Endothelial cell of umbilical vein (primary cell): ENCODE results near the gene CDK15. TPM values are rescaled to one million over a fixed set of nuclear protein-coding genes. Genes with fewer than 3 reads are reported as not detected.

ENCODE experiments used
- BruUV-seq: library from RNA; stranded (reverse); fragments of 400-500 nt; replicated peaks from 2 replicates; lab custom pipeline; 2021; lab: Mats Ljungman, UMichigan
- CTCF ChIA-PET: fragments of 300-600, 350-600 bp; sonication (Branson Sonifier 250); formaldehyde crosslinking; loops from one replicate; lab custom pipeline; 2021; ENCODE audit warnings: antibody characterized with exemption, inconsistent platforms; lab: Charles Lee
- POLR2A ChIA-PET: fragments of 300-600, 350-600 bp; sonication (Branson Sonifier 250); formaldehyde crosslinking; loops from one replicate; lab custom pipeline; 2021; ENCODE audit warnings: antibody characterized with exemption, inconsistent platforms; lab: Charles Lee
- DNase-seq: peaks from one replicate; pipeline ENCODE4 v3.0.0-alpha.2; 2011; ENCODE audit warnings: low read depth, low spot score
- FAIRE-seq: peaks from 2 replicates; lab custom pipeline; 2011; peaks lifted over from hg19 to GRCh38; lab: Jason Lieb, UNC
- H2AFZ ChIP-seq: 2 replicates; pipeline ENCODE4 v1.6.0; 2012; ENCODE audit warnings: low read depth, low read length, control low read depth, inconsistent platforms
- H3K27ac ChIP-seq: 2 replicates; pipeline ENCODE4 v1.5.1; 2011; ENCODE audit warnings: low read depth, mild to moderate bottlenecking, control low read depth, low read length, moderate library complexity; ENCODE audit not compliant: insufficient read depth
- H3K27me3 ChIP-seq, 2 experiments: 2 replicates each; pipeline versions ENCODE4 v1.6.0 to v1.6.1; 2011; ENCODE audit warnings: low read length in 2 of 2, mixed read lengths in 1 of 2; ENCODE audit not compliant: control insufficient read depth in 2 of 2, insufficient read depth in 2 of 2
- H3K36me3 ChIP-seq, 2 experiments: 2 replicates in 1 of 2; 3 replicates in 1 of 2; pipeline ENCODE4 v1.5.1; 2011; ENCODE audit warnings: low read length in 2 of 2, mild to moderate bottlenecking in 1 of 2, moderate library complexity in 1 of 2; ENCODE audit not compliant: control insufficient read depth in 2 of 2, insufficient read depth in 2 of 2; ENCODE audit errors: extremely low read depth in 1 of 2
- H3K4me1 ChIP-seq: 3 replicates; pipeline ENCODE4 v1.5.1; 2011; ENCODE audit warnings: mild to moderate bottlenecking, low read length; ENCODE audit not compliant: control insufficient read depth, insufficient read depth; ENCODE audit errors: extremely low read depth
- H3K4me2 ChIP-seq: 2 replicates; pipeline ENCODE4 v1.6.1; 2011; ENCODE audit warnings: low read length, control low read depth, mixed read lengths; ENCODE audit not compliant: insufficient read depth
- H3K4me3 ChIP-seq, 3 experiments: fragments of 200-600 bp in 1 of 3; sonication (generic), shearing (Covaris generic) in 1 of 3; replicated peaks in 1 of 3; 2 replicates each; pipeline ENCODE4 v1.5.1; 2011 to 2016; ENCODE audit warnings: control low read depth in 3 of 3, low read length in 3 of 3, mild to moderate bottlenecking in 2 of 3, inconsistent platforms in 1 of 3, low read depth in 1 of 3, moderate library complexity in 1 of 3; ENCODE audit not compliant: insufficient read depth in 1 of 3
- H3K79me2 ChIP-seq: 2 replicates; pipeline ENCODE4 v1.6.0; 2012; ENCODE audit warnings: low read length, inconsistent platforms; ENCODE audit not compliant: control insufficient read depth, insufficient read depth
- H3K9ac ChIP-seq: replicated peaks from 2 replicates; pipeline ENCODE3; 2011; ENCODE audit warnings: low read length, control low read depth; ENCODE audit not compliant: insufficient read depth; ENCODE audit errors: extremely low read depth
- H3K9me1 ChIP-seq: replicated peaks from 3 replicates; pipeline ENCODE4 v1.6.0; 2011; ENCODE audit warnings: mild to moderate bottlenecking, low read length; ENCODE audit not compliant: control insufficient read depth, insufficient read depth; ENCODE audit errors: extremely low read depth
- H3K9me3 ChIP-seq: replicated peaks from 2 replicates; pipeline ENCODE4 v1.5.1; 2012; ENCODE audit warnings: low read length, inconsistent platforms; ENCODE audit not compliant: control insufficient read depth, insufficient read depth
- H4K20me1 ChIP-seq: replicated peaks from 2 replicates; pipeline ENCODE3; 2011; ENCODE audit warnings: mild to moderate bottlenecking, low read length; ENCODE audit not compliant: control insufficient read depth, insufficient read depth; ENCODE audit errors: extremely low read depth
- EZH2 ChIP-seq: IDR thresholded peaks from 2 replicates; pipeline ENCODE4 v1.6.1; 2012; ENCODE audit warnings: borderline replicate concordance, low read depth, mild to moderate bottlenecking, moderate library complexity, low read length, inconsistent platforms; ENCODE audit not compliant: severe bottlenecking
- FOS ChIP-seq: IDR thresholded peaks from 2 replicates; pipeline ENCODE4 v1.6.1; 2011; ENCODE audit warnings: mild to moderate bottlenecking, low read length, moderate library complexity, borderline replicate concordance; ENCODE audit not compliant: insufficient read depth
- GATA2 ChIP-seq: IDR thresholded peaks from 2 replicates; pipeline ENCODE4 v1.7.0; 2011; ENCODE audit warnings: low read depth, mild to moderate bottlenecking, moderate library complexity, mixed read lengths, low read length; ENCODE audit not compliant: insufficient read length, insufficient read depth
- JUN ChIP-seq: IDR thresholded peaks from 2 replicates; pipeline ENCODE4 v1.6.1; 2011; ENCODE audit warnings: borderline replicate concordance, low read depth; ENCODE audit not compliant: insufficient read length, insufficient read depth
- MYC ChIP-seq: IDR thresholded peaks from one replicate; pipeline ENCODE4 v1.6.1; 2011; ENCODE audit warnings: mild to moderate bottlenecking, low read depth, low read length
- POLR2A ChIP-seq: IDR thresholded peaks from 2 replicates; pipeline ENCODE4 v1.6.1; 2012; ENCODE audit warnings: low read depth, mild to moderate bottlenecking, control low read depth, low read length
- POLR2AphosphoS5 ChIP-seq: IDR thresholded peaks from 2 replicates; pipeline ENCODE4 v1.6.1; 2012; ENCODE audit warnings: low read depth, mild to moderate bottlenecking, control low read depth, low read length, moderate library complexity; ENCODE audit not compliant: insufficient read depth
- dilution Hi-C: fragments of 300-500 bp; cut with MboI; formaldehyde crosslinking; loops from one replicate; pipeline ENCODE4 v1.15.0; 2019; ENCODE audit warnings: low sequenced_read_pairs; ENCODE audit not compliant: extremely low pct_ligation_motif_present
- intact Hi-C: fragments of 100-400 bp; cut with micrococcal nuclease; formaldehyde crosslinking; loops from one replicate; pipeline ENCODE4 v1.10.0; 2022
- polyA plus RNA-seq, 4 experiments: library from polyadenylated mRNA; depleted of rRNA in 3 of 4; stranded (reverse) in 3 of 4; unstranded in 1 of 4; fragments of >200 nt; gene quantifications; 2 replicates each; pipeline versions ENCODE4 v1.2.1 to v1.2.3, GENCODE V29; 2011 to 2012; ENCODE audit warnings: missing spikeins in 1 of 4
- total RNA-seq: library from RNA; stranded (reverse); gene quantifications from 2 replicates; pipeline ENCODE4 v1.2.3, GENCODE V29; 2021
- TF ChIP-seq, protein P1 (sequence below), 2 donors: IDR thresholded peaks; 1 replicate in 1 of 2; 2 replicates in 1 of 2; pipeline ENCODE4 v1.5.1; 2011; ENCODE audit warnings: low read length in 2 of 2, mild to moderate bottlenecking in 2 of 2, moderate library complexity in 2 of 2, control low read depth in 1 of 2, inconsistent platforms in 1 of 2, low read depth in 1 of 2; ENCODE audit not compliant: insufficient read depth in 1 of 2; ENCODE audit errors: extremely low read depth in 1 of 2
- TF ChIP-seq, protein P2 (sequence below): IDR thresholded peaks from 2 replicates; pipeline ENCODE4 v1.6.1; 2011; ENCODE audit not compliant: insufficient read depth, insufficient read length

CDK15 gene
- total and polyA plus RNA-seq, 2 donors (not counting 3 experiments of a cell fraction or from before 2014, with no cell fraction given): not detected

DNA sequence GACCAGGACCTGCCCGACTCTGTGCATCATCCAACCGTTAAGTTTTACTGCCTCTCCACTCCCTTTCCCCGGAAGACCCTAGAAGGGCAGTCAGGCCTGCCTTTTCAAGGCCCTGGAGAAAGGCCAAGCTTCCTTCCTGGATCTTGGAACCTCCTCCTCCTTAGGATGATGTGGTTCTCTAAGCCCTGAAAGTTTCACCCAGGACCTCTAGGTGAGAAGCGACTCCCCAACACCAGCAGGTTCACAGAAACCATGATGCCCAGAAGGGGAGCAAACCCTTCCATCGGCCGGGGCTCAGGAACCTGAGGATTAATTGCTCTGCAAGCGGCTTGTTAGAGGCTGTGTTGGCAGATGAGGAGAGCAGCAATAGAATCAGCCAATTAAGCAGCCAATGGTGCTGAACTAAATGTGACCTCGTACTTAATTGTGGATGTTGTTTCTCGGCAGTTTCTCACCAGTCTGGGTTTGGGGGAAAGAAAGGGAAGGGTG, 133.2 kb downstream of the CDK15 start:
- CTCF ChIA-PET: no interaction called here
- FAIRE-seq: no peak
- intact Hi-C loops: no loop called here

More for the DNA sequence above, 133.2 kb downstream of the CDK15 start:
- Histone ChIP-seq H3K9me1 (no peaks in the 10 kb centered on the region), H3K9me3 (no peaks in the 10 kb centered on the region), H3K4me2 (no peak overlapping the region), H3K9ac (no peak overlapping the region), H3K36me3 (no peaks in the 10 kb centered on the region), H3K27me3 (peaks cover 3 to 11% of the 10 kb centered on the region in 2 experiments), H3K4me3 (no peak overlapping the region), H2AFZ (no peak overlapping the region), H3K27ac (no peak overlapping the region), H4K20me1 (no peaks in the 10 kb centered on the region), H3K79me2 (no peaks in the 10 kb centered on the region), H3K4me1 (no peaks in the 10 kb centered on the region)
- DNase-seq: no peak
- dilution Hi-C loops: no loop called here
- BruUV-seq: no TSS peak
- POLR2A ChIA-PET: no interaction called here
- TF ChIP-seq FOS (no peak), JUN (no peak), GATA2 (no peak), EZH2 (no peak), POLR2AphosphoS5 (no peak), MYC (no peak), POLR2A (no peak)
- TF ChIP-seq, protein P1, sequence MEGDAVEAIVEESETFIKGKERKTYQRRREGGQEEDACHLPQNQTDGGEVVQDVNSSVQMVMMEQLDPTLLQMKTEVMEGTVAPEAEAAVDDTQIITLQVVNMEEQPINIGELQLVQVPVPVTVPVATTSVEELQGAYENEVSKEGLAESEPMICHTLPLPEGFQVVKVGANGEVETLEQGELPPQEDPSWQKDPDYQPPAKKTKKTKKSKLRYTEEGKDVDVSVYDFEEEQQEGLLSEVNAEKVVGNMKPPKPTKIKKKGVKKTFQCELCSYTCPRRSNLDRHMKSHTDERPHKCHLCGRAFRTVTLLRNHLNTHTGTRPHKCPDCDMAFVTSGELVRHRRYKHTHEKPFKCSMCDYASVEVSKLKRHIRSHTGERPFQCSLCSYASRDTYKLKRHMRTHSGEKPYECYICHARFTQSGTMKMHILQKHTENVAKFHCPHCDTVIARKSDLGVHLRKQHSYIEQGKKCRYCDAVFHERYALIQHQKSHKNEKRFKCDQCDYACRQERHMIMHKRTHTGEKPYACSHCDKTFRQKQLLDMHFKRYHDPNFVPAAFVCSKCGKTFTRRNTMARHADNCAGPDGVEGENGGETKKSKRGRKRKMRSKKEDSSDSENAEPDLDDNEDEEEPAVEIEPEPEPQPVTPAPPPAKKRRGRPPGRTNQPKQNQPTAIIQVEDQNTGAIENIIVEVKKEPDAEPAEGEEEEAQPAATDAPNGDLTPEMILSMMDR (IDR thresholded peaks at IDR 0.05; ENCODE audit: extremely low read depth in 1 of 2, insufficient read depth in 1 of 2, low read depth in 1 of 2, low read length in 2 of 2): no peak
- TF ChIP-seq, protein P2, sequence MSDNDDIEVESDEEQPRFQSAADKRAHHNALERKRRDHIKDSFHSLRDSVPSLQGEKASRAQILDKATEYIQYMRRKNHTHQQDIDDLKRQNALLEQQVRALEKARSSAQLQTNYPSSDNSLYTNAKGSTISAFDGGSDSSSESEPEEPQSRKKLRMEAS: no peak
